ENCODE data around the gene HFE. TPM values are rescaled to one million over a fixed set of nuclear protein-coding genes. Genes with fewer than 3 reads are reported as not detected.

The HFE gene
- total RNA-seq, 6 experiments from 2014 or later: 8.9 to 20.7 (median 15.8) TPM

DNA sequence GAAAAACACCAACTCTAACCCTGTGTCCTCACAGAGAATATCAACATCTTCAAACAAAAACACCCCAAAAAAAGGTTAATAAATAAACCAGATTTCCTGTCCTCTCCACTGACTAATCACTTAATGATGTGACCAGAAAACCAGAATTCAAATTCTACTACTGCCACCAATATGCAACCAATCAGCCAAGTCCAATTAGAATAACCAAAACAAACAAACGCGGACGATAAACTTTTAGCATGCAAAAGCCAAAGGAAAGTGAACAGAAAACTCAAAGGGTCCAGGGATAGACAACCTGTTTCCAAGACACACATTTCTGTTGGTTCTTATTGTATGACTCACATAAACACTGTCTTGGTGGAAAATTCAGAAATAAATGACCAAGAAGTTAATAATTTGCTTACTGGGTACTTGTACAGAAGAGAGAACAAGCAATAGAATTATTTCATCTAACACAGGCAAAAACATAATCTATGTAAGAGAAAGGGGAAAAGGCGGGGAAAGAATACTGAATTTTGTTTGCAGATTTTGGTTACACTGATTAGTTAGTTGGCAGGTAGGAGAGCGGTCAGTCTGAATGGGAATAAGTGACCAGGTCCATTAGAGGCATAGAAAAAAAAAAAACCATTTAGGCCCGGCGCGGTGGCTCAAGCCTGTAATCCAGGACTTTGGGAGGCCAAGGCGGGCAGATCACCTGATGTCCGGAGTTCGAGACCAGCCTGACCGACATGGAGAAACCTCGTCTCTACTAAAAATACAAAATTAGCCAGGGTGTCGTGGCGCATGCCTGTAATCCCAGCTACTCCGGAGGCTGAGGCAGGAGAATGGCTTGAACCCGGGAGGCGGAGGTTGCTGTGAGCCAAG is 34.1 kb downstream of the HFE start:
- no peaks in the 10 kb centered on the region for H3K36me3 ChIP-seq
- peak overlapping the region; percentile 87 to 97 (median 91) for H3K27ac ChIP-seq
- no peaks in the 10 kb centered on the region for H3K27me3 ChIP-seq
- H3K9me3 ChIP-seq: no peaks in the 10 kb centered on the region
- TF ChIP-seq POLR2A (IDR thresholded peaks at IDR 0.05): peak; percentile 83
- TF ChIP-seq, protein P1, sequence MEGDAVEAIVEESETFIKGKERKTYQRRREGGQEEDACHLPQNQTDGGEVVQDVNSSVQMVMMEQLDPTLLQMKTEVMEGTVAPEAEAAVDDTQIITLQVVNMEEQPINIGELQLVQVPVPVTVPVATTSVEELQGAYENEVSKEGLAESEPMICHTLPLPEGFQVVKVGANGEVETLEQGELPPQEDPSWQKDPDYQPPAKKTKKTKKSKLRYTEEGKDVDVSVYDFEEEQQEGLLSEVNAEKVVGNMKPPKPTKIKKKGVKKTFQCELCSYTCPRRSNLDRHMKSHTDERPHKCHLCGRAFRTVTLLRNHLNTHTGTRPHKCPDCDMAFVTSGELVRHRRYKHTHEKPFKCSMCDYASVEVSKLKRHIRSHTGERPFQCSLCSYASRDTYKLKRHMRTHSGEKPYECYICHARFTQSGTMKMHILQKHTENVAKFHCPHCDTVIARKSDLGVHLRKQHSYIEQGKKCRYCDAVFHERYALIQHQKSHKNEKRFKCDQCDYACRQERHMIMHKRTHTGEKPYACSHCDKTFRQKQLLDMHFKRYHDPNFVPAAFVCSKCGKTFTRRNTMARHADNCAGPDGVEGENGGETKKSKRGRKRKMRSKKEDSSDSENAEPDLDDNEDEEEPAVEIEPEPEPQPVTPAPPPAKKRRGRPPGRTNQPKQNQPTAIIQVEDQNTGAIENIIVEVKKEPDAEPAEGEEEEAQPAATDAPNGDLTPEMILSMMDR (IDR thresholded peaks at IDR 0.05): no peak
- peak overlapping the region; percentile 69 to 91 (median 82) for H3K4me3 ChIP-seq
- ATAC-seq (peak; percentile 6 to 30 (median 11)), DNase-seq (no peak)
- intact Hi-C loops (cut with DNase I): no loop called here
- 23% methylated on average over 7 of the region's 18 CpGs for WGBS (ENCODE audit: insufficient coverage, low coverage, low lambda C conversion rate, missing lambda C conversion rate)
- peaks cover 0 to 17% (median 5%) of the 10 kb centered on the region in 4 donors for H3K4me1 ChIP-seq

DNA sequence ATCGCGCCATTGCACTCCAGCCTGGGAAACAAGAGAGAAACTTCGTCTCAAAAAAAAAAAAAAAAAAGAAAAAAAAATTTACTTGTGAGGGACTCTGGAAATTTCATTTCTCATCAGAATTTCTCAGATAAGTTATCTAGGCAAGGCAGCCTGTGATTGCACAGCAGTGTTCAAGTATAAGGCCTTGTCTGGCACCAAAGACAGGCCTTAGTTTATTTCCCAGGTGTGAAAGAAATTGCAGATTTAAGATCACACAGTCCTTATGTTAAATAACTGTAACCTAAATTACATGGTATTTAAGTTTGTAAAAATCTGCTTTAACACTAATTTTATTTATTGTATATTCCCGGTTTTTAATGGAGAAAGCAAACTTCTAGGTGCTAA is 34.8 kb downstream of the HFE start:
- Histone ChIP-seq H3K27ac (peak overlapping the region; percentile 87 to 97 (median 91)), H3K4me3 (peak overlapping the region; percentile 69 to 91 (median 82)), H3K4me1 (peaks cover 0 to 22% (median 6%) of the 10 kb centered on the region in 4 donors), H3K27me3 (no peaks in the 10 kb centered on the region), H3K36me3 (no peaks in the 10 kb centered on the region), H3K9me3 (no peaks in the 10 kb centered on the region)
- TF ChIP-seq, protein P1 (IDR thresholded peaks at IDR 0.05): no peak
- TF ChIP-seq POLR2A (IDR thresholded peaks at IDR 0.05): no peak
- 43% methylated on average over 4 of the region's 4 CpGs for WGBS (ENCODE audit: insufficient coverage, low coverage, low lambda C conversion rate, missing lambda C conversion rate)
- DNase-seq: no peak
- intact Hi-C loops (cut with DNase I): no loop called here
- ATAC-seq: no peak

DNA sequence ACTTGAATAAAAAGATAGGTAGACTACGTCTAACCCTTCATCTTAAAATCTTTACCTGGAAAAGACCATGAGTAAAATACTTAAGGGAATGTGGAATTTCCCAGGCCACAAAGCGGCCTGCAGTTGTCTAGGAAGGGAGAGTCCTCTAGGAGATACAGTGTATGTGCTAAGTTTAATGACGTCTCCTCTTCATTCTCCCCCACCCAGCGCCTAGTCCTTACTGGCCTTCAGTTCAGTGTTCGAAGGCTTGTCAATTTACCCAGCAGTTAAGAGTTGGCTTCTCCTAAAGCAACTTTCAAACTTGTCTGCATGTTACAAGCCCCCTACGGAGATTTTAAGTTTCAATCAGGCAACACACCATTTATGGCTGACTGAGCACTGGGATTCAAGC is 35.2 kb downstream of the HFE start:
- Histone ChIP-seq H3K4me1 (peaks cover 0 to 26% (median 8%) of the 10 kb centered on the region in 4 donors), H3K36me3 (peaks cover 0 to 3% (median 0%) of the 10 kb centered on the region in 4 donors), H3K9me3 (no peaks in the 10 kb centered on the region), H3K27me3 (no peaks in the 10 kb centered on the region), H3K4me3 (peak overlapping the region; percentile 69 to 91 (median 82)), H3K27ac (peak overlapping the region; percentile 87 to 97 (median 91))
- intact Hi-C loops (cut with DNase I): no loop called here
- no peak for ATAC-seq
- TF ChIP-seq, protein P1 (IDR thresholded peaks at IDR 0.05): no peak
- TF ChIP-seq POLR2A (IDR thresholded peaks at IDR 0.05): no peak
- DNase-seq: no peak
- 53% methylated on average over 6 of the region's 6 CpGs for WGBS (ENCODE audit: insufficient coverage, low coverage, low lambda C conversion rate, missing lambda C conversion rate)

DNA sequence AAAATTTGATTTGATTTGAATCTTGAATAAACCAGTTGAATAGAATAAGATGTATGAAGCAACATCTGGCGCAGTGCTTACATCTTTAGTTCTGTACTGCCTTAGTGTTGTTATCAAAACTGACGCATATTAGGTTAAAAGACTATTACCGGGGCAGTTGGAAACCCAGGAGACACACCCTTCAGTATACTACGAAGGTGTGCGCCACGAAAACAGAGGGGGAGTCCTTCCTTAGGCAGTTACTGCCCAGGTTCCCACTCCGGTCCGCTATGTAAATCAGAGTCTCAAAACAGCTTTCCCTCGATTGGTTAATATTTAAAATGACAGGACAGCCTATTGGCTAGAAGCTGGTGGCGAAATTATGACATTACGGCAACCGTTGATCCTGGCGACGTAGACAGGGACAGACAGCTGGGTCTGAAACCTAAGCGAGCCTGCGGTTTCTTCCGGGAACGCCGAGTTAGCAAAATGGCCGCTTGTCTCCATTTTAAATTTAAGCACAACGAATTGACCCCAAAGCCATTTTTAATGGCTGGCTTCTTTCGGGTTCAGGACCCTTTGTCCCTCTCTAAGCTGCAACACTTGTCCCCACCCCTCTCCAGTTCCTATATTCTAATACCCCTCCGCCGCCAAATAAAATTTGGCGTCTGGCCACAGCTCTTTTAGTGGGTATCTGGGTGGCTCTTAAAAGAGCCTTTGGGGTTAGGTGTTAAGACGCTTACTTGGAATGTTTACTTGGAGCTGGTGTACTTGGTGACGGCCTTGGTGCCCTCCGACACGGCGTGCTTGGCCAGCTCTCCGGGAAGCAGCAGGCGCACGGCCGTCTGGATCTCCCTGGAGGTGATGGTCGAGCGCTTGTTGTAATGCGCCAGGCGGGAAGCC is 35.8 kb downstream of the HFE start:
- Histone ChIP-seq H3K9me3 (no peaks in the 10 kb centered on the region), H3K4me1 (peaks cover 0 to 33% (median 11%) of the 10 kb centered on the region in 4 donors), H3K27ac (peak overlapping the region; percentile 87 to 97 (median 91)), H3K36me3 (peaks cover 0 to 10% (median 2%) of the 10 kb centered on the region in 4 donors), H3K4me3 (peak overlapping the region; percentile 69 to 91 (median 82)), H3K27me3 (no peaks in the 10 kb centered on the region)
- TF ChIP-seq, protein P1 (IDR thresholded peaks at IDR 0.05): no peak
- TF ChIP-seq POLR2A (IDR thresholded peaks at IDR 0.05): peak; percentile 76
- intact Hi-C loops (cut with DNase I): no loop called here
- WGBS (ENCODE audit: insufficient coverage, low coverage, low lambda C conversion rate, missing lambda C conversion rate): under 1% methylated on average over 35 of the region's 38 CpGs
- peak; percentile 61 to 79 (median 73) for ATAC-seq
- peak; percentile 89 to 97 (median 93) for DNase-seq

All from right lobe of liver (tissue), 6 donors.